22Rv1 (cell line): ENCODE data around the gene CNR2.

ENCODE experiments used
- ZFX ChIP-seq: fragments of 450-650 bp; IDR thresholded peaks from 2 replicates; pipeline ENCODE4 v1.6.1; 2017; ENCODE audit warnings: antibody characterized with exemption, borderline replicate concordance
- TF ChIP-seq, protein P1 (sequence below): fragments of 450-650 bp; IDR thresholded peaks from 2 replicates; pipeline ENCODE4 v1.5.1; 2017; ENCODE audit warnings: mild to moderate bottlenecking

DNA sequence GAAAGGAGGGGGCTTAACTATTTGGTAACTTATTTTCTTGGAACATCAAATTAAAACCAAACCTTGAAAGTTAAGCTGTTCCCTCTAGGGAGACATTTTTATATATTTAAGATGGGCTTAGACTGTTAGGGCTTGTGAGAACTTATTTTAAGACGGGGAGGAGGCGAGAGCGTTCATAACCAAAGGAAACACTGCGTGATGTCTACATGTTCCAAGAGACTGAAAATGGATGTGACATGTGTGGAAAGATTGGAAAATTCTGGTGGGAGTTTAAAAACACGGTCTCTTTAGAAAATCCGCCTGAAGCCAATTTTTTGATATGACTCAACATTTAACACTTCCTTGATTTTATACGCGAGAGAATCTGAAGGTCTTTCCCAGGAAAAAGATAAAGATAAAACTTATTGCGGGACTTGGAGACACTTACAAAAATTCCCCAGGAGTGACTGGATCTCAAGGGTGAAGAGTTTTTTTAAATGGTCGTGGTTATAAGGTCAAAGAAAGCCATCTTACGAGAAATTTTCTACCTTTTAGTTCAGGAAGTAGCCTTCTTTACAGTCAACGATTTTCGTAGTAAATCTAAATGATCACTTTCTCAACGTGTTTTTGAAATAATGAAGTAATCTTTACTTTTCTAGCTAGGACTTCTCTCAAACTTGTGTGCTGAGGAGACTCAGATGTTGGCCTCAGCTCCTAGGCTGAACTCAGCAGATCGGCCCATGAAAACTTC, 47.3 kb upstream of the CNR2 start:
- TF ChIP-seq, protein P1, sequence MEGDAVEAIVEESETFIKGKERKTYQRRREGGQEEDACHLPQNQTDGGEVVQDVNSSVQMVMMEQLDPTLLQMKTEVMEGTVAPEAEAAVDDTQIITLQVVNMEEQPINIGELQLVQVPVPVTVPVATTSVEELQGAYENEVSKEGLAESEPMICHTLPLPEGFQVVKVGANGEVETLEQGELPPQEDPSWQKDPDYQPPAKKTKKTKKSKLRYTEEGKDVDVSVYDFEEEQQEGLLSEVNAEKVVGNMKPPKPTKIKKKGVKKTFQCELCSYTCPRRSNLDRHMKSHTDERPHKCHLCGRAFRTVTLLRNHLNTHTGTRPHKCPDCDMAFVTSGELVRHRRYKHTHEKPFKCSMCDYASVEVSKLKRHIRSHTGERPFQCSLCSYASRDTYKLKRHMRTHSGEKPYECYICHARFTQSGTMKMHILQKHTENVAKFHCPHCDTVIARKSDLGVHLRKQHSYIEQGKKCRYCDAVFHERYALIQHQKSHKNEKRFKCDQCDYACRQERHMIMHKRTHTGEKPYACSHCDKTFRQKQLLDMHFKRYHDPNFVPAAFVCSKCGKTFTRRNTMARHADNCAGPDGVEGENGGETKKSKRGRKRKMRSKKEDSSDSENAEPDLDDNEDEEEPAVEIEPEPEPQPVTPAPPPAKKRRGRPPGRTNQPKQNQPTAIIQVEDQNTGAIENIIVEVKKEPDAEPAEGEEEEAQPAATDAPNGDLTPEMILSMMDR, result no peak
- TF ChIP-seq ZFX, result no peak
